ENCODE measurements around the gene MSMO1. TPM values are rescaled to one million over a fixed set of nuclear protein-coding genes. Genes with fewer than 3 reads are reported as not detected.

MSMO1 gene
- total RNA-seq, 2 donors from 2014 or later, result 106 to 109 TPM

- Histone ChIP-seq H3K4me1 (ENCODE audit: control insufficient read depth, insufficient read depth, low read length) (no peaks in the 10 kb centered on the region), H3K27me3 (ENCODE audit: control insufficient read depth, insufficient read depth, low read length, poor library complexity, severe bottlenecking) (no peaks in the 10 kb centered on the region), H3K27ac (ENCODE audit: low read depth, low read length) (no peak overlapping the region), H3K36me3 (ENCODE audit: control insufficient read depth, insufficient read depth, low read length) (peaks cover 20% of the 10 kb centered on the region), H3K9ac (ENCODE audit: extremely low read depth, low read length, poor library complexity, severe bottlenecking) (no peak overlapping the region), H3K4me3 (ENCODE audit: low read length) (no peak overlapping the region), H3K9me3 (ENCODE audit: control insufficient read depth, low read length) (no peaks in the 10 kb centered on the region)
- Mint-ChIP-seq H3K4me3 (no peak overlapping the region), H3K36me3 (ENCODE audit: low read depth) (peaks cover 6% of the 10 kb centered on the region), H3K27me3 (ENCODE audit: insufficient read depth) (no peaks in the 10 kb centered on the region), H3K9me3 (no peaks in the 10 kb centered on the region), H3K4me1 (no peaks in the 10 kb centered on the region), H3K27ac (no peak overlapping the region)
- no peak for TF ChIP-seq CTCF (conservative IDR thresholded peaks at IDR 0.05)
- DNase-seq, result no peak
- WGBS, 2 experiments (ENCODE audit: insufficient coverage in 1 of 2, insufficient read length in 1 of 2), result 88% methylated on average over 1 of the region's 1 CpG; no CpG with 5 or more reads in 1 of the 2 experiments
These were observed 24.8 kb upstream of the MSMO1 start for GRCh38 chr4:165302658-165303057.

- no peak overlapping the region for H3K4me3 Mint-ChIP-seq
- H3K27ac Mint-ChIP-seq, result no peak overlapping the region
- Histone ChIP-seq H3K9ac (ENCODE audit: extremely low read depth, low read length, poor library complexity, severe bottlenecking) (no peak overlapping the region), H3K27me3 (ENCODE audit: control insufficient read depth, insufficient read depth, low read length, poor library complexity, severe bottlenecking) (no peaks in the 10 kb centered on the region), H3K27ac (ENCODE audit: low read depth, low read length) (no peak overlapping the region), H3K4me3 (ENCODE audit: low read length) (no peak overlapping the region), H3K9me3 (ENCODE audit: control insufficient read depth, low read length) (no peaks in the 10 kb centered on the region), H3K36me3 (ENCODE audit: control insufficient read depth, insufficient read depth, low read length) (peaks cover 4% of the 10 kb centered on the region), H3K4me1 (ENCODE audit: control insufficient read depth, insufficient read depth, low read length) (no peaks in the 10 kb centered on the region)
- H3K4me1 Mint-ChIP-seq, result no peaks in the 10 kb centered on the region
- 100% methylated on average over 1 of the region's 1 CpG; no CpG with 5 or more reads in 1 of the 2 experiments for WGBS, 2 experiments (ENCODE audit: insufficient coverage in 1 of 2, insufficient read length in 1 of 2)
- H3K9me3 Mint-ChIP-seq, result no peaks in the 10 kb centered on the region
- no peak for DNase-seq
- peaks cover 6% of the 10 kb centered on the region for H3K36me3 Mint-ChIP-seq (ENCODE audit: low read depth)
- no peaks in the 10 kb centered on the region for H3K27me3 Mint-ChIP-seq (ENCODE audit: insufficient read depth)
- no peak for TF ChIP-seq CTCF (conservative IDR thresholded peaks at IDR 0.05)
These were observed 19.3 kb upstream of the MSMO1 start for GRCh38 chr4:165308166-165308565.

GRCh38 chr4:165308606-165309005 is 18.9 kb upstream of the MSMO1 start:
- Histone ChIP-seq H3K9ac (ENCODE audit: extremely low read depth, low read length, poor library complexity, severe bottlenecking) (no peak overlapping the region), H3K27me3 (ENCODE audit: control insufficient read depth, insufficient read depth, low read length, poor library complexity, severe bottlenecking) (no peaks in the 10 kb centered on the region), H3K9me3 (ENCODE audit: control insufficient read depth, low read length) (no peaks in the 10 kb centered on the region), H3K4me3 (ENCODE audit: low read length) (no peak overlapping the region), H3K36me3 (ENCODE audit: control insufficient read depth, insufficient read depth, low read length) (peaks cover 6% of the 10 kb centered on the region), H3K27ac (ENCODE audit: low read depth, low read length) (no peak overlapping the region), H3K4me1 (ENCODE audit: control insufficient read depth, insufficient read depth, low read length) (no peaks in the 10 kb centered on the region)
- H3K27me3 Mint-ChIP-seq (ENCODE audit: insufficient read depth), result no peaks in the 10 kb centered on the region
- no peak overlapping the region for H3K27ac Mint-ChIP-seq
- H3K4me3 Mint-ChIP-seq, result no peak overlapping the region
- DNase-seq, result no peak
- peaks cover 6% of the 10 kb centered on the region for H3K36me3 Mint-ChIP-seq (ENCODE audit: low read depth)
- no peak for TF ChIP-seq CTCF (conservative IDR thresholded peaks at IDR 0.05)
- 86 to 91% methylated on average over 1 to 2 of the region's 2 CpGs for WGBS, 2 experiments (ENCODE audit: insufficient coverage in 1 of 2, insufficient read length in 1 of 2)
- H3K9me3 Mint-ChIP-seq, result no peaks in the 10 kb centered on the region
- no peaks in the 10 kb centered on the region for H3K4me1 Mint-ChIP-seq
